HepG2 (cell line): ENCODE results near the gene RRP36. TPM values are rescaled to one million over a fixed set of nuclear protein-coding genes. Genes with fewer than 3 reads are reported as not detected.

Experiments
- ATAC-seq: fragments of 200-7000 bp; cut with Tn5 transposase; 3 replicates; pipeline ENCODE4 v1.9.1; 2020; ENCODE audit warnings: mild to moderate bottlenecking, moderate library complexity
- BruUV-seq: library from RNA; stranded (reverse); fragments of 400-500 nt; replicated peaks from 2 replicates; lab custom pipeline; 2021; lab: Mats Ljungman, UMichigan
- CTCF ChIA-PET: fragments of 300-600 bp; formaldehyde crosslinking; extraction: SDS; loops from one replicate; lab custom pipeline; 2021; ENCODE audit warnings: low total read pairs, inconsistent platforms, low intra/inter-chr PET ratio; lab: Yijun Ruan, JAX
- POLR2A ChIA-PET: fragments of 350-600 bp; sonication (Branson Sonifier 250); formaldehyde crosslinking; loops from one replicate; lab custom pipeline; 2020; ENCODE audit warnings: antibody characterized with exemption, inconsistent platforms; lab: Yijun Ruan, JAX
- DNase-seq: peaks from one replicate; pipeline ENCODE4 v3.0.0-alpha.2; 2015; ENCODE audit warnings: low spot score
- FAIRE-seq: peaks from 3 replicates; lab custom pipeline; 2011; peaks lifted over from hg19 to GRCh38; lab: Jason Lieb, UNC
- H2AFZ ChIP-seq: one replicate; pipeline ENCODE4 v1.6.1; 2011; ENCODE audit warnings: low read length, inconsistent platforms
- H3K27ac ChIP-seq: fragments of 300-600 bp; 3 replicates; pipeline ENCODE4 v1.8.0; 2011; ENCODE audit warnings: mixed run types, mild to moderate bottlenecking, mixed read lengths, low read length, inconsistent platforms; ENCODE audit not compliant: insufficient read depth; ENCODE audit errors: extremely low read length
- H3K27me3 ChIP-seq, 2 experiments: fragments of 200-600 bp in 1 of 2; 2 replicates in 1 of 2; 3 replicates in 1 of 2; pipeline versions ENCODE4 v1.6.0 to v1.8.0; 2011; ENCODE audit warnings: low read length in 2 of 2, mild to moderate bottlenecking in 2 of 2, moderate library complexity in 2 of 2, inconsistent platforms in 1 of 2; ENCODE audit not compliant: insufficient read depth in 2 of 2, control insufficient read depth in 1 of 2
- H3K36me3 ChIP-seq, 2 experiments: fragments of 200-600 bp in 1 of 2; replicated peaks in 1 of 2; 2 replicates in 1 of 2; 3 replicates in 1 of 2; pipeline versions ENCODE4 v1.5.1 to v1.8.0; 2011; ENCODE audit warnings: low read length in 2 of 2, inconsistent platforms in 1 of 2; ENCODE audit not compliant: insufficient read depth in 2 of 2, control insufficient read depth in 1 of 2
- H3K4me1 ChIP-seq: 2 replicates; pipeline ENCODE4 v1.5.1; 2012; ENCODE audit warnings: low read length, inconsistent platforms; ENCODE audit not compliant: insufficient read depth
- H3K4me2 ChIP-seq: 2 replicates; pipeline ENCODE4 v1.6.0; 2011; ENCODE audit warnings: low read depth, low read length, inconsistent platforms
- H3K4me3 ChIP-seq, 3 experiments: fragments of 200-600 bp in 1 of 3; sonication (generic), shearing (Covaris generic) in 1 of 3; replicated peaks in 1 of 3; 2 replicates each; pipeline ENCODE4 v1.5.1; 2011 to 2016; ENCODE audit warnings: low read length in 3 of 3, inconsistent platforms in 2 of 3, low read depth in 2 of 3, mild to moderate bottlenecking in 2 of 3, control low read depth in 1 of 3, mixed read lengths in 1 of 3; ENCODE audit not compliant: insufficient read depth in 1 of 3
- H3K79me2 ChIP-seq: one replicate; pipeline ENCODE4 v1.6.1; 2011; ENCODE audit warnings: low read length, inconsistent platforms; ENCODE audit not compliant: insufficient read depth
- H3K9ac ChIP-seq: 2 replicates; pipeline ENCODE4 v1.6.0; 2011; ENCODE audit warnings: mild to moderate bottlenecking, low read depth, low read length, inconsistent platforms; ENCODE audit not compliant: insufficient read depth
- H3K9me3 ChIP-seq: 2 replicates; pipeline ENCODE4 v1.5.1; 2012; ENCODE audit warnings: mild to moderate bottlenecking, low read length
- H4K20me1 ChIP-seq: 2 replicates; pipeline ENCODE4 v1.6.0; 2011; ENCODE audit warnings: inconsistent platforms, mild to moderate bottlenecking, low read length, moderate library complexity; ENCODE audit not compliant: insufficient read depth
- AGO2 ChIP-seq: fragments of 200-400 bp; formaldehyde crosslinking; optimal IDR thresholded peaks from 2 replicates; pipeline ENCODE3; 2017; ENCODE audit warnings: mild to moderate bottlenecking, low read depth, low read length, moderate library complexity
- ARNT2 ChIP-seq: sonication (generic); formaldehyde crosslinking; IDR thresholded peaks from 2 replicates; pipeline ENCODE4 v1.8.0; 2022; ENCODE audit warnings: mild to moderate bottlenecking, low read depth, missing genetic modification reagents, moderate library complexity
- FOSL2 ChIP-seq: sonication (generic); formaldehyde crosslinking; IDR thresholded peaks from 2 replicates; pipeline ENCODE4 v1.4.0; 2020; ENCODE audit warnings: missing genetic modification reagents
- IRX3 ChIP-seq: sonication (generic); formaldehyde crosslinking; IDR thresholded peaks from 2 replicates; pipeline ENCODE4 v1.8.1; 2023; ENCODE audit warnings: mild to moderate bottlenecking, low read depth, missing genetic modification reagents, borderline replicate concordance
- MAF1 ChIP-seq: sonication (generic); formaldehyde crosslinking; IDR thresholded peaks from 2 replicates; pipeline ENCODE4 v1.5.0; 2020; ENCODE audit warnings: missing genetic modification reagents, borderline replicate concordance
- MTF1 ChIP-seq: sonication (generic); formaldehyde crosslinking; IDR thresholded peaks from 2 replicates; pipeline ENCODE4 v1.5.0; 2020; ENCODE audit warnings: missing genetic modification reagents
- MYC ChIP-seq: sonication (generic); formaldehyde crosslinking; IDR thresholded peaks from 2 replicates; pipeline ENCODE4 v1.9.0; 2021; ENCODE audit warnings: missing genetic modification reagents, borderline replicate concordance
- PRDM15 ChIP-seq: sonication (generic); formaldehyde crosslinking; IDR thresholded peaks from 2 replicates; pipeline ENCODE4 v1.4.0; 2020; ENCODE audit warnings: missing genetic modification reagents
- RBFOX2 ChIP-seq: fragments of 200-400 bp; formaldehyde crosslinking; IDR thresholded peaks from 2 replicates; pipeline ENCODE4 v1.6.1; 2017; ENCODE audit warnings: low read depth, mild to moderate bottlenecking, low read length
- ZFP62 ChIP-seq: sonication (generic); formaldehyde crosslinking; IDR thresholded peaks from 2 replicates; pipeline ENCODE4 v1.4.0; 2020; ENCODE audit warnings: missing genetic modification reagents
- WGBS: methylation state at CpG from one replicate; pipeline ENCODE4 v1.1.6; 2017; ENCODE audit warnings: low lambda C conversion rate; 5-methylcytosine and 5-hydroxymethylcytosine counted together
- in situ Hi-C: cut with HindIII; loops from 2 replicates; pipeline ENCODE4 v1.10.0; 2017; ENCODE audit warnings: low pct_unique_long_range_greater_than_20kb; ENCODE audit not compliant: extremely low pct_ligation_motif_present
- intact Hi-C: fragments of 100-400 bp; cut with micrococcal nuclease; formaldehyde crosslinking; loops from one replicate; pipeline ENCODE4 v1.10.0; 2022; ENCODE audit not compliant: unreplicated experiment
- polyA plus RNA-seq, 8 experiments: library from polyadenylated mRNA; depleted of rRNA in 3 of 8; stranded (reverse) in 7 of 8; unstranded in 1 of 8; fragments of >200 nt; fragmentation: Illumina TruSeq in 4 of 8; extraction: Trizol in 4 of 8; gene quantifications; 2 replicates each; pipeline versions ENCODE4 v1.2.1 to v1.2.3, GENCODE V29; 2011 to 2016; ENCODE audit warnings: low read depth in 4 of 8, missing spikeins in 1 of 8, mixed read lengths in 1 of 8; ENCODE audit not compliant: insufficient read depth in 1 of 8
- total RNA-seq, 5 experiments: library from RNA; depleted of rRNA; stranded (reverse); fragments of >200 nt; fragmentation: Illumina TruSeq; extraction: Trizol; gene quantifications; 2 replicates each; pipeline ENCODE4 v1.2.3, GENCODE V29; 2016; ENCODE audit warnings: low read depth in 1 of 5
- TF ChIP-seq, protein P1 (sequence below): sonication (generic); formaldehyde crosslinking; conservative IDR thresholded peaks from 2 replicates; pipeline ENCODE4 v1.8.0; 2022; ENCODE audit warnings: mild to moderate bottlenecking, moderate library complexity, missing genetic modification reagents

The RRP36 gene
- total and polyA plus RNA-seq, 2 of the 13 experiments (the other 11 are each of a cell fraction or from before 2014, with no cell fraction given), result 29.5 to 144 TPM

DNA sequence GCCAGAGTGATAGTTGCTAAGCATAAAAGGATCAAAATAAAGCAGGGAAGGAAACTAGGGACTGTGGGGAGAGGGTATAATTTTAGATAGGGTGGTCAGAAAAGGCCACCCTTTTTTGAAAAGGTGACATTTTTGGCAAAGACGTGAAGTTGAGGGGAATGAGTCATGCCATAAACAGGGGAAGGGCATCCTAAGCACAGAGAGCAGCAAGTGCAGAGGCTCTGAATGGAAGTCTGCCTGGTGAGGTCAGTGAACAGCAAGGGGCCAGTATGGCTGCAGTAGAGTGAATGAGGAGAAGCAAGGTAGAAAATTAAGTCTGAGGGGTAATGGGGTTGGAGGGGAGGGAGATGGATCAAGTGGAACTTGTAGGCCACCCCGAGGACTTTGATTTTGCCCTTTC is 40.4 kb downstream of the RRP36 start:
- Histone ChIP-seq H3K9me3 (no peaks in the 10 kb centered on the region), H3K79me2 (peaks cover 35% of the 10 kb centered on the region), H3K9ac (peak overlapping the region; percentile 83), H3K27ac (no peak overlapping the region), H3K4me3 (peak overlapping the region in 2 of 3 experiments; percentile 74 to 99; a peak in 2 of 6 replicates), H3K27me3 (no peaks in the 10 kb centered on the region; a peak in 1 of 5 replicates), H2AFZ (no peak overlapping the region), H4K20me1 (no peaks in the 10 kb centered on the region)
- FAIRE-seq, result no peak
- no TSS peak for BruUV-seq
- intact Hi-C loops, result loop anchor here (2.0 kb wide), 1 partner anchor 47 kb away; the partner anchor contains the start of gene KLHDC3
- 60% methylated on average over 2 of the region's 2 CpGs for WGBS
- no peak for ATAC-seq
- TF ChIP-seq RBFOX2 (0 out of 2 replicates have a peak, but pooled peaks have one; percentile 4), MAF1 (no peak), FOSL2 (0 out of 2 replicates have a peak, but pooled peaks have one; percentile 12)
- TF ChIP-seq, all 625 proteins: peak for 2
- peak overlapping the region; percentile 90 for H3K4me2 ChIP-seq
- POLR2A ChIA-PET, result interaction anchor here (2.1 to 3.3 kb wide), 8 partner anchors 10 to 82 kb away, joined by 12 to 103 read pairs (median 36); partner anchors contain the start of genes KLHDC3, MEA1, PTK7 and RRP36
- CTCF ChIA-PET, result no interaction called here
- peaks cover 4 to 46% of the 10 kb centered on the region in 2 experiments for H3K36me3 ChIP-seq
- H3K4me1 ChIP-seq, result peaks cover 33% of the 10 kb centered on the region
- no peak for DNase-seq
- in situ Hi-C loops, result no loop called here

GRCh38 chr6:43062818-43063217 is 41.4 kb downstream of the RRP36 start:
- no peaks in the 10 kb centered on the region for H3K9me3 ChIP-seq
- no peak overlapping the region for H2AFZ ChIP-seq
- BruUV-seq, result no TSS peak
- peaks cover 31% of the 10 kb centered on the region for H3K79me2 ChIP-seq
- peaks cover 4 to 42% of the 10 kb centered on the region in 2 experiments for H3K36me3 ChIP-seq
- H3K9ac ChIP-seq, result no peak overlapping the region
- ChIA-PET CTCF (interaction anchor here (1.0 kb wide), 1 partner anchor 81 kb away, joined by 5 read pairs; no protein-coding TSS in a partner anchor), POLR2A (interaction anchor here (1.7 kb wide), 1 partner anchor 13 kb away, joined by 6 read pairs; the partner anchor contains the start of gene PTK7)
- no peaks in the 10 kb centered on the region; a peak in 1 of 5 replicates for H3K27me3 ChIP-seq
- no peaks in the 10 kb centered on the region for H4K20me1 ChIP-seq
- no peak overlapping the region for H3K4me3 ChIP-seq
- in situ Hi-C loops (no loop called here), intact Hi-C loops (no loop called here)
- TF ChIP-seq ARNT2 (CRISPR knock-in tag) (no peak), MYC (CRISPR knock-in tag) (0 out of 2 replicates have a peak, but pooled peaks have one; percentile 31), PRDM15 (CRISPR knock-in tag) (no peak), AGO2 (peak; percentile 66), IRX3 (CRISPR knock-in tag) (no peak), MTF1 (CRISPR knock-in tag) (no peak), ZFP62 (CRISPR knock-in tag) (no peak)
- TF ChIP-seq, protein P1, sequence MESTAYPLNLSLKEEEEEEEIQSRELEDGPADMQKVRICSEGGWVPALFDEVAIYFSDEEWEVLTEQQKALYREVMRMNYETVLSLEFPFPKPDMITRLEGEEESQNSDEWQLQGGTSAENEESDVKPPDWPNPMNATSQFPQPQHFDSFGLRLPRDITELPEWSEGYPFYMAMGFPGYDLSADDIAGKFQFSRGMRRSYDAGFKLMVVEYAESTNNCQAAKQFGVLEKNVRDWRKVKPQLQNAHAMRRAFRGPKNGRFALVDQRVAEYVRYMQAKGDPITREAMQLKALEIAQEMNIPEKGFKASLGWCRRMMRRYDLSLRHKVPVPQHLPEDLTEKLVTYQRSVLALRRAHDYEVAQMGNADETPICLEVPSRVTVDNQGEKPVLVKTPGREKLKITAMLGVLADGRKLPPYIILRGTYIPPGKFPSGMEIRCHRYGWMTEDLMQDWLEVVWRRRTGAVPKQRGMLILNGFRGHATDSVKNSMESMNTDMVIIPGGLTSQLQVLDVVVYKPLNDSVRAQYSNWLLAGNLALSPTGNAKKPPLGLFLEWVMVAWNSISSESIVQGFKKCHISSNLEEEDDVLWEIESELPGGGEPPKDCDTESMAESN (CRISPR knock-in tag), result no peak
- no peak overlapping the region for H3K4me2 ChIP-seq
- DNase-seq (no peak), FAIRE-seq (no peak), ATAC-seq (no peak)
- WGBS, result 95% methylated on average over 12 of the region's 12 CpGs
- no peak overlapping the region for H3K27ac ChIP-seq
- H3K4me1 ChIP-seq, result peaks cover 29% of the 10 kb centered on the region
